Measurements from ENCODE around the gene EGLN2. TPM values are rescaled to one million over a fixed set of nuclear protein-coding genes. Genes with fewer than 3 reads are reported as not detected.
"Not testable (repeated sequence)": the region's sequence is repeated elsewhere in the genome, so short reads cannot be mapped to it uniquely, and the experiment has no call there.

EGLN2 gene
- total RNA-seq, 1 donor from 2014 or later, result 47.8 TPM

- intact Hi-C loops (cut with micrococcal nuclease), result no loop called here
- Histone ChIP-seq H3K27me3 (ENCODE audit: low read depth) (no peaks in the 10 kb centered on the region), H3K4me3 (no peak overlapping the region), H3K9me3 (replicated peaks) (no peaks in the 10 kb centered on the region), H3K36me3 (peaks cover 90% of the 10 kb centered on the region), H3K27ac (replicated peaks) (no peak overlapping the region), H3K4me1 (peaks cover 19% of the 10 kb centered on the region)
- no peak for TF ChIP-seq CTCF (IDR thresholded peaks at IDR 0.05; ENCODE audit: borderline replicate concordance)
- no peak for DNase-seq
Observed at GRCh38 chr19:40759352-40759751, 39.6 kb upstream of the EGLN2 start.

GRCh38 chr19:40762754-40763470, 36.1 kb upstream of the EGLN2 start:
- no peak overlapping the region for H3K4me3 ChIP-seq
- TF ChIP-seq CTCF (IDR thresholded peaks at IDR 0.05; ENCODE audit: borderline replicate concordance), result no peak
- H3K9me3 ChIP-seq (replicated peaks), result no peaks in the 10 kb centered on the region
- no peak for DNase-seq
- intact Hi-C loops (cut with micrococcal nuclease), result no loop called here
- peaks cover 82% of the 10 kb centered on the region for H3K36me3 ChIP-seq
- no peaks in the 10 kb centered on the region for H3K4me1 ChIP-seq
- no peaks in the 10 kb centered on the region for H3K27me3 ChIP-seq (ENCODE audit: low read depth)
- no peak overlapping the region for H3K27ac ChIP-seq (replicated peaks)

GRCh38 chr19:40763526-40763925, 35.5 kb upstream of the EGLN2 start:
- Histone ChIP-seq H3K36me3 (peaks cover 76% of the 10 kb centered on the region), H3K9me3 (replicated peaks) (no peaks in the 10 kb centered on the region), H3K27ac (replicated peaks) (no peak overlapping the region), H3K4me1 (no peaks in the 10 kb centered on the region), H3K4me3 (no peak overlapping the region), H3K27me3 (ENCODE audit: low read depth) (no peaks in the 10 kb centered on the region)
- TF ChIP-seq CTCF (IDR thresholded peaks at IDR 0.05; ENCODE audit: borderline replicate concordance), result no peak
- no peak for DNase-seq
- intact Hi-C loops (cut with micrococcal nuclease), result no loop called here

GRCh38 chr19:40763963-40764362, 35.0 kb upstream of the EGLN2 start:
- H3K27me3 ChIP-seq (ENCODE audit: low read depth), result no peaks in the 10 kb centered on the region
- intact Hi-C loops (cut with micrococcal nuclease), result no loop called here

GRCh38 chr19:40766385-40766784, 32.6 kb upstream of the EGLN2 start:
- H3K9me3 ChIP-seq (replicated peaks); H3K27me3 ChIP-seq (ENCODE audit: low read depth); H3K27ac ChIP-seq (replicated peaks); H3K4me3 ChIP-seq; H3K4me1 ChIP-seq; DNase-seq; intact Hi-C loops (cut with micrococcal nuclease): not testable (repeated sequence)
- H3K36me3 ChIP-seq, result peaks cover 49% of the 10 kb centered on the region

More at GRCh38 chr19:40763963-40764362, 35.0 kb upstream of the EGLN2 start:
- no peak overlapping the region for H3K4me3 ChIP-seq
- no peaks in the 10 kb centered on the region for H3K4me1 ChIP-seq
- peaks cover 71% of the 10 kb centered on the region for H3K36me3 ChIP-seq
- no peak for DNase-seq
- no peak for TF ChIP-seq CTCF (IDR thresholded peaks at IDR 0.05; ENCODE audit: borderline replicate concordance)
- no peak overlapping the region for H3K27ac ChIP-seq (replicated peaks)
- H3K9me3 ChIP-seq (replicated peaks), result no peaks in the 10 kb centered on the region

GRCh38 chr19:40768869-40769268, 30.1 kb upstream of the EGLN2 start:
- Histone ChIP-seq H3K36me3 (peaks cover 24% of the 10 kb centered on the region), H3K4me3 (no peak overlapping the region), H3K27ac (replicated peaks) (no peak overlapping the region), H3K27me3 (ENCODE audit: low read depth) (no peaks in the 10 kb centered on the region), H3K4me1 (no peaks in the 10 kb centered on the region), H3K9me3 (replicated peaks) (no peaks in the 10 kb centered on the region)
- DNase-seq, result no peak
- intact Hi-C loops (cut with micrococcal nuclease), result no loop called here
- no peak for TF ChIP-seq CTCF (IDR thresholded peaks at IDR 0.05; ENCODE audit: borderline replicate concordance)

GRCh38 chr19:40771101-40771862, 27.7 kb upstream of the EGLN2 start:
- H3K4me1 ChIP-seq; H3K36me3 ChIP-seq; H3K4me3 ChIP-seq; intact Hi-C loops (cut with micrococcal nuclease); H3K27me3 ChIP-seq (ENCODE audit: low read depth); DNase-seq; H3K9me3 ChIP-seq (replicated peaks); H3K27ac ChIP-seq (replicated peaks): not testable (repeated sequence)
